Neural crest cell (in vitro differentiated cells): ENCODE results near the gene LCP2. TPM values are rescaled to one million over a fixed set of nuclear protein-coding genes. Genes with fewer than 3 reads are reported as not detected.

Source experiments
- DNase-seq: peaks from one replicate; pipeline ENCODE4 v3.0.0; 2021; ENCODE audit warnings: low read depth, mixed read lengths, low spot score
- H3K27ac Mint-ChIP-seq: one replicate; pipeline ENCODE4 v1.8.0; 2021; ENCODE audit warnings: mild to moderate bottlenecking, mixed read lengths; ENCODE audit not compliant: unreplicated experiment
- H3K27me3 Mint-ChIP-seq: 2 replicates; pipeline ENCODE4 v1.8.0; 2021; ENCODE audit warnings: low read depth, mild to moderate bottlenecking, mixed read lengths
- H3K36me3 Mint-ChIP-seq: 2 replicates; pipeline ENCODE4 v1.8.0; 2021; ENCODE audit warnings: low read depth, mild to moderate bottlenecking, mixed read lengths
- H3K4me1 Mint-ChIP-seq: 2 replicates; pipeline ENCODE4 v1.8.0; 2021; ENCODE audit warnings: mixed read lengths
- H3K4me3 Mint-ChIP-seq: one replicate; pipeline ENCODE4 v1.8.0; 2021; ENCODE audit warnings: mild to moderate bottlenecking, mixed read lengths
- H3K9me3 Mint-ChIP-seq: 2 replicates; pipeline ENCODE4 v1.8.0; 2021; ENCODE audit warnings: mixed read lengths
- total RNA-seq: library from RNA; stranded (reverse); gene quantifications from 2 replicates; pipeline ENCODE4 v1.2.1, GENCODE V29; 2021
- TF ChIP-seq, protein P1 (sequence below): fragments of 200-600 bp; sonication (generic); conservative IDR thresholded peaks from 2 replicates; pipeline ENCODE4 v1.5.0; 2021; ENCODE audit warnings: antibody characterized with exemption, mild to moderate bottlenecking

LCP2 gene
- total RNA-seq, 1 donor from 2014 or later, result not detected

GRCh38 chr5:170267431-170268152 is 30.0 kb downstream of the LCP2 start:
- TF ChIP-seq, protein P1, sequence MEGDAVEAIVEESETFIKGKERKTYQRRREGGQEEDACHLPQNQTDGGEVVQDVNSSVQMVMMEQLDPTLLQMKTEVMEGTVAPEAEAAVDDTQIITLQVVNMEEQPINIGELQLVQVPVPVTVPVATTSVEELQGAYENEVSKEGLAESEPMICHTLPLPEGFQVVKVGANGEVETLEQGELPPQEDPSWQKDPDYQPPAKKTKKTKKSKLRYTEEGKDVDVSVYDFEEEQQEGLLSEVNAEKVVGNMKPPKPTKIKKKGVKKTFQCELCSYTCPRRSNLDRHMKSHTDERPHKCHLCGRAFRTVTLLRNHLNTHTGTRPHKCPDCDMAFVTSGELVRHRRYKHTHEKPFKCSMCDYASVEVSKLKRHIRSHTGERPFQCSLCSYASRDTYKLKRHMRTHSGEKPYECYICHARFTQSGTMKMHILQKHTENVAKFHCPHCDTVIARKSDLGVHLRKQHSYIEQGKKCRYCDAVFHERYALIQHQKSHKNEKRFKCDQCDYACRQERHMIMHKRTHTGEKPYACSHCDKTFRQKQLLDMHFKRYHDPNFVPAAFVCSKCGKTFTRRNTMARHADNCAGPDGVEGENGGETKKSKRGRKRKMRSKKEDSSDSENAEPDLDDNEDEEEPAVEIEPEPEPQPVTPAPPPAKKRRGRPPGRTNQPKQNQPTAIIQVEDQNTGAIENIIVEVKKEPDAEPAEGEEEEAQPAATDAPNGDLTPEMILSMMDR, result peak; percentile 85
- H3K27me3 Mint-ChIP-seq, result peaks cover 22% of the 10 kb centered on the region

DNA sequence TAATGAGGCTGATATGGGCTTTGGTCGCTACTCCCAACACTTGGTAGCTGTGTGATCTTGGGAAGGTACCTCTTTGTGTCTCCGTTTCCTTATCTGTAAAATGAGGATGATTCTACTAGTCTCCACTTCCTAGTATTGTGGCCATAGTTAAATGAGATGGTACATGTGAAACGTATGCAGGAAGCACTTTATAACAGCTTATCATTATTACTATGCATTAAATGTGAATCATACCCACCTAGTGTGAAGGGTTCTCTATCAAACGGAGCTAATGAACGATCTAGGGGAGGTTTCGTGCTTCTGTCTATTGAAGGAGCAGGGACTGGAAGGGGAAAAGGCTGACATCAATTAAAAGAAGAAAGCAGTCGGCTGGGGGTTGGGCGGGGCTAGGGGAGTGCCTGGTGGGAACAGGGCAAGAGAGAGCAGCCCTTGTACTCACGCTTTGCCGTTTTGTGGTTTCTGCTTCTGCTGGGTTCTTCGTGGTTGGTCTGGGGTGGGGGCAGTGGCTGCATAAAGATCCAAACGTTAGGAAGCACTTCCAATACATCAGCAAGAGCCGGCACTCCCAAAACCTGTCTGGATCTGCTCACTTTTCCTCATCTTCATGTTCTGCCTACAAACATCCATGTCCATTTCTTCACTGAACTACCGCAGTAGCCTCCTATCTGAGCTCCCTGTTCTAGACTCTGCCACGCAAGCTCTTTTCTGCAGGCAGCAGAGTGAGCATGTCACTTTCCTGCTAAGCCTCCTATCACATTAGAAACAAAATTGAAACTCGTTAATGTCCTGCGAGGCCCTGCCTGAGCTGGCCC is 30.8 kb downstream of the LCP2 start:
- Mint-ChIP-seq H3K4me3 (no peak overlapping the region), H3K27me3 (peaks cover 22% of the 10 kb centered on the region), H3K9me3 (no peaks in the 10 kb centered on the region), H3K36me3 (no peaks in the 10 kb centered on the region), H3K27ac (no peak overlapping the region), H3K4me1 (peaks cover 36% of the 10 kb centered on the region)
- no peak for DNase-seq
- TF ChIP-seq, protein P1, result no peak

More at GRCh38 chr5:170267431-170268152, 30.0 kb downstream of the LCP2 start:
- peak; percentile 71 for DNase-seq
- H3K4me3 Mint-ChIP-seq, result no peak overlapping the region
- peaks cover 36% of the 10 kb centered on the region for H3K4me1 Mint-ChIP-seq
- no peaks in the 10 kb centered on the region for H3K36me3 Mint-ChIP-seq
- no peak overlapping the region for H3K27ac Mint-ChIP-seq
- H3K9me3 Mint-ChIP-seq, result no peaks in the 10 kb centered on the region

GRCh38 chr5:170265522-170265921 is 32.1 kb downstream of the LCP2 start:
- TF ChIP-seq, protein P1, result no peak
- DNase-seq, result no peak
- Mint-ChIP-seq H3K27me3 (peaks cover 22% of the 10 kb centered on the region), H3K27ac (no peak overlapping the region), H3K4me1 (peaks cover 36% of the 10 kb centered on the region), H3K36me3 (no peaks in the 10 kb centered on the region), H3K4me3 (no peak overlapping the region), H3K9me3 (no peaks in the 10 kb centered on the region)

DNA sequence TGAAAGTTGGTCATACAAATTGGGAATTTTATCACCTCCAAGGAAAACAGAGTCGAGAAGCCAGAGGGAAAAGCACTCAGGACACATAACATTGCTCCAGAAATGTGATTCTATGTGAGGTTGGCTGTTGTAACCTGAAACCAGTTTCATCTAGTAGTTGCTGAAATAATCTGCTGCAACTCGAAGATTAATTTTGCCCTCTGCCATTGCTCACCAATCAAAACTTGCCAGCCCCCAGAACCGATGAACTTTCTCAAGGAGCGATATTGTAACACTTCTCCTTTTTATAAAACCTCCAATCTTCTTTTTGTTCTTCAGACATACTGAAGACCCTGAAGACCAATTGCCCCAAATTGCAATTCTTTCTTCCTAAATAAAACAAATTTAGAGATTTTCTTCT is 33.7 kb downstream of the LCP2 start:
- no peak overlapping the region for H3K27ac Mint-ChIP-seq
- TF ChIP-seq, protein P1, result no peak

DNA sequence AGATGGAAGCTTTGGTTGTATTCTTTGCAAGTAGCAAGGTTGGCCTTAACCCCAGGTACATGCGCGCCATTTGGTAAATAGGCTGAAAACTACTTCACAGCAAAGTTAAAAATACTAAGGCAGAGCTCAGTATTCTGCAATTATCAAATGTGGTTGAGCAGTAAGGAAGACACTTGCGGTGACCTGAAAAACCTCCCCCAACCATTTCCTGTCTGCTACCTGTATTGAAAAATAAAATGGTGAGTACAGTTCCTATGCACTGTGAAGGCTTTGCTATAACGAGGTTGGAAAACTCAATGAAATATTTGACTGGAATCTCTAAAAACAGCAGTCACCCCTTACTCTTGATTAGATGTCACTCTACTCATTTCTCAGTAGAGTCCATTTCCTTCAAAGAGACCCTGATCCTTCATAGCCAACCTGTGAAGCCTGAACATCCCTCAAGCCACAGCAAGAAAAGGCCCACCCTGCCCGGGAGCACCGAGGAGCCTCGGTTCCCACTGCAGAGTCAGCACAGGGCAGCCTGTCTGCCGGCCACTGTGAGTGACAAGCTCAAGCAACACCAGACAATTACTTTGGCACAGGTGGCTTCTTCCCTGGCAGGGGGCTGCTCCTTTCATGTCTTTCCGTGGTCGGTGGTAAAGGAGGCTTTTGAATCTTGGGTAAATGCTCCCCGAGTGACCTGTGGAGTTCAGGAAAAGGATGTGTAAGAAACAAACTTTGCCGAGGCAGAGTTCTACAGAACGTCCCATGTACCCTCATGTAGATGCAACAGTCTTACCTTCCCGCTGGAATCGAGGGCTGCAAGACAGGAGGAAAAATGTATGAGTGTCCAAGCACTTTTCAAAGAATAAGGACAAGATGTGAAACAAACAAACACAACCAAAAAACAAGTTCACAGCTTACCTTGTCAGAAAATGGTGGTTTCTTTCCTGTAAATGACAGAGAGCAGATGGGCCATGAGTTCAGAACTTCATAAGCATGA is 35.2 kb downstream of the LCP2 start:
- Mint-ChIP-seq H3K4me1 (peaks cover 25% of the 10 kb centered on the region), H3K36me3 (no peaks in the 10 kb centered on the region), H3K4me3 (no peak overlapping the region), H3K9me3 (no peaks in the 10 kb centered on the region), H3K27ac (no peak overlapping the region), H3K27me3 (peaks cover 18% of the 10 kb centered on the region)
- DNase-seq, result no peak
- TF ChIP-seq, protein P1, result no peak

More for the DNA sequence above, 33.7 kb downstream of the LCP2 start:
- peaks cover 34% of the 10 kb centered on the region for H3K4me1 Mint-ChIP-seq
- DNase-seq, result no peak
- no peaks in the 10 kb centered on the region for H3K36me3 Mint-ChIP-seq
- peaks cover 22% of the 10 kb centered on the region for H3K27me3 Mint-ChIP-seq
- H3K9me3 Mint-ChIP-seq, result no peaks in the 10 kb centered on the region
- H3K4me3 Mint-ChIP-seq, result no peak overlapping the region
